HepG2 (cell line): ENCODE data around the gene NEMF. TPM values are rescaled to one million over a fixed set of nuclear protein-coding genes. Genes with fewer than 3 reads are reported as not detected.
A peak's percentile ranks its signal among the peaks of the same experiment; 100 is the strongest.

ENCODE experiments used
- ARID3A ChIP-seq: IDR thresholded peaks from 2 replicates; pipeline ENCODE4 v1.6.1; 2012; ENCODE audit warnings: low read depth, low read length, improper control_type of control experiment
- CHD2 ChIP-seq: IDR thresholded peaks from 2 replicates; pipeline ENCODE4 v1.6.1; 2011; ENCODE audit warnings: low read depth, low read length, improper control_type of control experiment
- FOSL2 ChIP-seq: sonication (generic); formaldehyde crosslinking; IDR thresholded peaks from 2 replicates; pipeline ENCODE4 v1.4.0; 2020; ENCODE audit warnings: missing genetic modification reagents
- FOXP4 ChIP-seq: sonication (generic); formaldehyde crosslinking; IDR thresholded peaks from 2 replicates; pipeline ENCODE4 v1.4.0; 2020; ENCODE audit warnings: missing genetic modification reagents
- HNRNPK ChIP-seq: fragments of 200-400 bp; formaldehyde crosslinking; IDR thresholded peaks from 2 replicates; pipeline ENCODE4 v1.6.1; 2018; ENCODE audit warnings: low read length, low read depth, moderate library complexity, mild to moderate bottlenecking; ENCODE audit not compliant: poor library complexity, severe bottlenecking
- IKZF1 ChIP-seq: fragments of 450-650 bp; IDR thresholded peaks from 2 replicates; pipeline ENCODE4 v1.7.1; 2016
- KMT2B ChIP-seq: IDR thresholded peaks from 2 replicates; pipeline ENCODE4 v1.6.1; 2016; ENCODE audit warnings: missing genetic modification reagents, missing compliant biosample characterization
- NFYB ChIP-seq: sonication (generic); formaldehyde crosslinking; IDR thresholded peaks from 2 replicates; pipeline ENCODE4 v1.4.0; 2020; ENCODE audit warnings: missing genetic modification reagents
- RCOR2 ChIP-seq: IDR thresholded peaks from 2 replicates; pipeline ENCODE4 v1.6.1; 2016; ENCODE audit warnings: missing biosample characterization, missing genetic modification reagents
- SRF ChIP-seq: IDR thresholded peaks from 2 replicates; pipeline ENCODE4 v1.6.1; 2011; ENCODE audit warnings: mild to moderate bottlenecking, low read depth, low read length, moderate library complexity
- TBX2 ChIP-seq: sonication (generic); formaldehyde crosslinking; IDR thresholded peaks from 2 replicates; pipeline ENCODE4 v1.5.0; 2020; ENCODE audit warnings: missing genetic modification reagents, mild to moderate bottlenecking, borderline replicate concordance
- ZMYM2 ChIP-seq: sonication (generic); formaldehyde crosslinking; IDR thresholded peaks from 2 replicates; pipeline ENCODE4 v1.8.0; 2022; ENCODE audit warnings: mild to moderate bottlenecking, missing genetic modification reagents
- ZNF331 ChIP-seq: sonication (generic); formaldehyde crosslinking; IDR thresholded peaks from 2 replicates; pipeline ENCODE4 v1.4.0; 2020; ENCODE audit warnings: missing genetic modification reagents
- ZNF33B ChIP-seq: sonication (generic); formaldehyde crosslinking; IDR thresholded peaks from 2 replicates; pipeline ENCODE4 v1.5.1; 2020; ENCODE audit warnings: mild to moderate bottlenecking, missing genetic modification reagents
- ZNF407 ChIP-seq: sonication (generic); formaldehyde crosslinking; IDR thresholded peaks from one replicate; pipeline ENCODE4 v1.5.1; 2020; ENCODE audit warnings: mild to moderate bottlenecking, missing genetic modification reagents; ENCODE audit errors: not compliant biosample characterization
- ZNF556 ChIP-seq: sonication (generic); formaldehyde crosslinking; IDR thresholded peaks from 2 replicates; pipeline ENCODE4 v1.4.0; 2020; ENCODE audit warnings: mild to moderate bottlenecking, missing genetic modification reagents, borderline replicate concordance
- ZNF569 ChIP-seq: sonication (generic); formaldehyde crosslinking; IDR thresholded peaks from 2 replicates; pipeline ENCODE4 v1.5.0; 2020; ENCODE audit warnings: mild to moderate bottlenecking, missing genetic modification reagents, moderate library complexity, borderline replicate concordance
- polyA plus RNA-seq, 8 experiments: library from polyadenylated mRNA; depleted of rRNA in 3 of 8; stranded (reverse) in 7 of 8; unstranded in 1 of 8; fragments of >200 nt; fragmentation: Illumina TruSeq in 4 of 8; extraction: Trizol in 4 of 8; gene quantifications; 2 replicates each; pipeline versions ENCODE4 v1.2.1 to v1.2.3, GENCODE V29; 2011 to 2016; ENCODE audit warnings: low read depth in 4 of 8, missing spikeins in 1 of 8, mixed read lengths in 1 of 8; ENCODE audit not compliant: insufficient read depth in 1 of 8
- total RNA-seq, 5 experiments: library from RNA; depleted of rRNA; stranded (reverse); fragments of >200 nt; fragmentation: Illumina TruSeq; extraction: Trizol; gene quantifications; 2 replicates each; pipeline ENCODE4 v1.2.3, GENCODE V29; 2016; ENCODE audit warnings: low read depth in 1 of 5

The NEMF gene
- total and polyA plus RNA-seq, 2 of the 13 experiments (the other 11 are each of a cell fraction or from before 2014, with no cell fraction given): 21.3 to 57.9 TPM

- TF ChIP-seq ZNF407 (CRISPR knock-in tag) (no peak), TBX2 (CRISPR knock-in tag) (peak; percentile 82), ZNF33B (CRISPR knock-in tag) (peak; percentile 83; the same call in 1 of the 2 replicates), ZNF331 (CRISPR knock-in tag) (peak; percentile 47; the same call in 1 of the 2 replicates), ZNF569 (CRISPR knock-in tag) (no peak), FOSL2 (CRISPR knock-in tag) (peak; percentile 16; the same call in 1 of the 2 replicates), FOXP4 (CRISPR knock-in tag) (no peak; the same call in 1 of the 2 replicates), NFYB (CRISPR knock-in tag) (no peak), IKZF1 (no peak), HNRNPK (no peak), KMT2B (CRISPR knock-in tag) (peak; percentile 88), CHD2 (no peak), RCOR2 (CRISPR knock-in tag) (peak; percentile 17; the same call in 1 of the 2 replicates), ZMYM2 (peak; percentile 80; the same call in 1 of the 2 replicates), ARID3A (no peak), ZNF556 (CRISPR knock-in tag) (no peak), SRF (no peak)
These were observed at the start of gene NEMF (continued) for GRCh38 chr14:49852301-49853157.
